GM23338 (cell line): ENCODE results near the gene P2RY13. TPM values are rescaled to one million over a fixed set of nuclear protein-coding genes. Genes with fewer than 3 reads are reported as not detected.

Experiments
- ATAC-seq: fragments of 200-7000 bp; cut with Tn5 transposase; 3 replicates; pipeline ENCODE4 v1.9.1; 2020
- DNase-seq: peaks from one replicate; pipeline ENCODE4 v3.0.0-alpha.2; 2015; ENCODE audit warnings: low spot score
- H2AFZ ChIP-seq: fragments of 200-600 bp; sonication (generic); 2 replicates; pipeline ENCODE4 v1.8.0; 2016; ENCODE audit warnings: antibody characterized with exemption, mild to moderate bottlenecking, moderate library complexity
- H3F3A ChIP-seq: fragments of 200-600 bp; sonication (generic); replicated peaks from 2 replicates; pipeline ENCODE4 v1.8.0; 2017; ENCODE audit warnings: antibody characterized with exemption, mixed run types, low read depth
- H3K27ac ChIP-seq: fragments of 200-600 bp; sonication (generic); 2 replicates; pipeline ENCODE4 v1.6.1; 2016; ENCODE audit warnings: low read depth
- H3K27me3 ChIP-seq: fragments of 200-600 bp; sonication (generic); 2 replicates; pipeline ENCODE4 v1.8.0; 2016; ENCODE audit warnings: mild to moderate bottlenecking, mixed run types, moderate library complexity; ENCODE audit not compliant: insufficient read depth
- H3K36me3 ChIP-seq: fragments of 200-600 bp; sonication (generic); 2 replicates; pipeline ENCODE4 v1.8.0; 2016; ENCODE audit warnings: mild to moderate bottlenecking; ENCODE audit not compliant: insufficient read depth
- H3K4me1 ChIP-seq: fragments of 200-600 bp; sonication (generic); 2 replicates; pipeline ENCODE4 v1.8.0; 2016; ENCODE audit warnings: mild to moderate bottlenecking, moderate library complexity; ENCODE audit not compliant: insufficient read depth
- H3K4me2 ChIP-seq: fragments of 200-600 bp; sonication (generic); 2 replicates; pipeline ENCODE4 v1.7.1; 2017; ENCODE audit warnings: mixed run types
- H3K4me3 ChIP-seq: fragments of 200-600 bp; sonication (generic); 2 replicates; pipeline ENCODE4 v1.6.1; 2016; ENCODE audit warnings: mixed run types
- H3K79me2 ChIP-seq: fragments of 200-600 bp; sonication (generic); replicated peaks from 2 replicates; pipeline ENCODE4 v1.8.0; 2017; ENCODE audit warnings: mild to moderate bottlenecking; ENCODE audit not compliant: insufficient read depth
- H3K9me2 ChIP-seq: fragments of 200-600 bp; sonication (generic); 2 replicates; pipeline ENCODE4 v1.8.0; 2017; ENCODE audit not compliant: insufficient read depth
- H4K20me1 ChIP-seq: fragments of 200-600 bp; sonication (generic); replicated peaks from 2 replicates; pipeline ENCODE4 v1.8.0; 2017; ENCODE audit warnings: mild to moderate bottlenecking; ENCODE audit not compliant: insufficient read depth
- H3K27ac Mint-ChIP-seq: 2 replicates; pipeline ENCODE4 v1.8.0; 2020; ENCODE audit warnings: inconsistent platforms, mild to moderate bottlenecking, moderate library complexity, mixed read lengths
- H3K27me3 Mint-ChIP-seq: 3 replicates; pipeline ENCODE4 v1.8.0; 2022; ENCODE audit warnings: low read depth, mild to moderate bottlenecking, moderate library complexity, mixed read lengths, inconsistent platforms; ENCODE audit not compliant: insufficient read depth, poor library complexity
- H3K36me3 Mint-ChIP-seq: 3 replicates; pipeline ENCODE4 v1.8.0; 2021; ENCODE audit warnings: low read depth, mild to moderate bottlenecking, inconsistent platforms, moderate library complexity, mixed read lengths
- H3K4me1 Mint-ChIP-seq: 3 replicates; pipeline ENCODE4 v1.8.0; 2020; ENCODE audit warnings: mild to moderate bottlenecking, inconsistent platforms, mixed read lengths
- H3K4me3 Mint-ChIP-seq: 3 replicates; pipeline ENCODE4 v1.8.0; 2021; ENCODE audit warnings: moderate library complexity, mild to moderate bottlenecking, inconsistent platforms, mixed read lengths
- H3K9me3 Mint-ChIP-seq: 3 replicates; pipeline ENCODE4 v1.8.0; 2020; ENCODE audit warnings: moderate library complexity, mild to moderate bottlenecking, inconsistent platforms, mixed read lengths
- CREB1 ChIP-seq: fragments of 250-450 bp; sonication (Bioruptor Pico); IDR thresholded peaks from 2 replicates; pipeline ENCODE4 v1.5.0; 2020; ENCODE audit warnings: low read depth, mild to moderate bottlenecking, moderate library complexity
- CTCF ChIP-seq, 2 experiments: fragments of 200-600 bp in 1 of 2; sonication (generic) in 1 of 2; conservative IDR thresholded peaks; 2 replicates each; pipeline versions ENCODE4 v1.5.1 to v1.6.1; 2016 to 2017; ENCODE audit warnings: antibody characterized with exemption in 2 of 2, low read depth in 2 of 2, mild to moderate bottlenecking in 2 of 2, moderate library complexity in 1 of 2
- EZH2phosphoT487 ChIP-seq: fragments of 200-600 bp; sonication (generic); IDR thresholded peaks from one replicate; pipeline ENCODE4 v1.8.1; 2018; ENCODE audit warnings: antibody characterized with exemption; ENCODE audit not compliant: unreplicated experiment
- JUNB ChIP-seq: IDR thresholded peaks from one replicate; pipeline ENCODE4 v1.6.1; 2016; ENCODE audit warnings: antibody characterized with exemption; ENCODE audit not compliant: unreplicated experiment
- NANOG ChIP-seq: IDR thresholded peaks from 2 replicates; pipeline ENCODE4 v1.6.1; 2016; ENCODE audit warnings: antibody characterized with exemption, borderline replicate concordance
- POLR2AphosphoS5 ChIP-seq: IDR thresholded peaks from 2 replicates; pipeline ENCODE4 v1.6.1; 2016; ENCODE audit warnings: antibody characterized with exemption, low read depth
- STAT1 ChIP-seq: IDR thresholded peaks from one replicate; pipeline ENCODE4 v1.6.1; 2016; ENCODE audit warnings: antibody characterized with exemption; ENCODE audit not compliant: unreplicated experiment
- ZNF331 ChIP-seq: fragments of 250-450 bp; sonication (Bioruptor Pico); IDR thresholded peaks from 2 replicates; pipeline ENCODE4 v1.5.0; 2020; ENCODE audit warnings: low read depth, mild to moderate bottlenecking, moderate library complexity
- polyA plus RNA-seq: library from polyadenylated mRNA; unstranded; fragments of >200 nt; fragmentation: Nextera tagmentation; extraction: Ambion mirVana; gene quantifications from 2 replicates; pipeline ENCODE4 v1.2.1, GENCODE V29; 2016
- total RNA-seq: library from RNA; depleted of rRNA; stranded (reverse); fragments of >200 nt; shearing (Covaris generic); gene quantifications from 2 replicates; pipeline ENCODE4 v1.2.3, GENCODE V29; 2014
- TF ChIP-seq, protein P1 (sequence below): fragments of 250-450 bp; sonication (Bioruptor Pico); IDR thresholded peaks from 2 replicates; pipeline ENCODE4 v1.5.0; 2020; ENCODE audit warnings: mild to moderate bottlenecking, moderate library complexity

Gene P2RY13
- total and polyA plus RNA-seq, 2 experiments from 2014 or later: 0.68 TPM; not detected in 1

GRCh38 chr3:151321526-151321925, 7.8 kb downstream of the P2RY13 start (continued):
- TF ChIP-seq, protein P1, sequence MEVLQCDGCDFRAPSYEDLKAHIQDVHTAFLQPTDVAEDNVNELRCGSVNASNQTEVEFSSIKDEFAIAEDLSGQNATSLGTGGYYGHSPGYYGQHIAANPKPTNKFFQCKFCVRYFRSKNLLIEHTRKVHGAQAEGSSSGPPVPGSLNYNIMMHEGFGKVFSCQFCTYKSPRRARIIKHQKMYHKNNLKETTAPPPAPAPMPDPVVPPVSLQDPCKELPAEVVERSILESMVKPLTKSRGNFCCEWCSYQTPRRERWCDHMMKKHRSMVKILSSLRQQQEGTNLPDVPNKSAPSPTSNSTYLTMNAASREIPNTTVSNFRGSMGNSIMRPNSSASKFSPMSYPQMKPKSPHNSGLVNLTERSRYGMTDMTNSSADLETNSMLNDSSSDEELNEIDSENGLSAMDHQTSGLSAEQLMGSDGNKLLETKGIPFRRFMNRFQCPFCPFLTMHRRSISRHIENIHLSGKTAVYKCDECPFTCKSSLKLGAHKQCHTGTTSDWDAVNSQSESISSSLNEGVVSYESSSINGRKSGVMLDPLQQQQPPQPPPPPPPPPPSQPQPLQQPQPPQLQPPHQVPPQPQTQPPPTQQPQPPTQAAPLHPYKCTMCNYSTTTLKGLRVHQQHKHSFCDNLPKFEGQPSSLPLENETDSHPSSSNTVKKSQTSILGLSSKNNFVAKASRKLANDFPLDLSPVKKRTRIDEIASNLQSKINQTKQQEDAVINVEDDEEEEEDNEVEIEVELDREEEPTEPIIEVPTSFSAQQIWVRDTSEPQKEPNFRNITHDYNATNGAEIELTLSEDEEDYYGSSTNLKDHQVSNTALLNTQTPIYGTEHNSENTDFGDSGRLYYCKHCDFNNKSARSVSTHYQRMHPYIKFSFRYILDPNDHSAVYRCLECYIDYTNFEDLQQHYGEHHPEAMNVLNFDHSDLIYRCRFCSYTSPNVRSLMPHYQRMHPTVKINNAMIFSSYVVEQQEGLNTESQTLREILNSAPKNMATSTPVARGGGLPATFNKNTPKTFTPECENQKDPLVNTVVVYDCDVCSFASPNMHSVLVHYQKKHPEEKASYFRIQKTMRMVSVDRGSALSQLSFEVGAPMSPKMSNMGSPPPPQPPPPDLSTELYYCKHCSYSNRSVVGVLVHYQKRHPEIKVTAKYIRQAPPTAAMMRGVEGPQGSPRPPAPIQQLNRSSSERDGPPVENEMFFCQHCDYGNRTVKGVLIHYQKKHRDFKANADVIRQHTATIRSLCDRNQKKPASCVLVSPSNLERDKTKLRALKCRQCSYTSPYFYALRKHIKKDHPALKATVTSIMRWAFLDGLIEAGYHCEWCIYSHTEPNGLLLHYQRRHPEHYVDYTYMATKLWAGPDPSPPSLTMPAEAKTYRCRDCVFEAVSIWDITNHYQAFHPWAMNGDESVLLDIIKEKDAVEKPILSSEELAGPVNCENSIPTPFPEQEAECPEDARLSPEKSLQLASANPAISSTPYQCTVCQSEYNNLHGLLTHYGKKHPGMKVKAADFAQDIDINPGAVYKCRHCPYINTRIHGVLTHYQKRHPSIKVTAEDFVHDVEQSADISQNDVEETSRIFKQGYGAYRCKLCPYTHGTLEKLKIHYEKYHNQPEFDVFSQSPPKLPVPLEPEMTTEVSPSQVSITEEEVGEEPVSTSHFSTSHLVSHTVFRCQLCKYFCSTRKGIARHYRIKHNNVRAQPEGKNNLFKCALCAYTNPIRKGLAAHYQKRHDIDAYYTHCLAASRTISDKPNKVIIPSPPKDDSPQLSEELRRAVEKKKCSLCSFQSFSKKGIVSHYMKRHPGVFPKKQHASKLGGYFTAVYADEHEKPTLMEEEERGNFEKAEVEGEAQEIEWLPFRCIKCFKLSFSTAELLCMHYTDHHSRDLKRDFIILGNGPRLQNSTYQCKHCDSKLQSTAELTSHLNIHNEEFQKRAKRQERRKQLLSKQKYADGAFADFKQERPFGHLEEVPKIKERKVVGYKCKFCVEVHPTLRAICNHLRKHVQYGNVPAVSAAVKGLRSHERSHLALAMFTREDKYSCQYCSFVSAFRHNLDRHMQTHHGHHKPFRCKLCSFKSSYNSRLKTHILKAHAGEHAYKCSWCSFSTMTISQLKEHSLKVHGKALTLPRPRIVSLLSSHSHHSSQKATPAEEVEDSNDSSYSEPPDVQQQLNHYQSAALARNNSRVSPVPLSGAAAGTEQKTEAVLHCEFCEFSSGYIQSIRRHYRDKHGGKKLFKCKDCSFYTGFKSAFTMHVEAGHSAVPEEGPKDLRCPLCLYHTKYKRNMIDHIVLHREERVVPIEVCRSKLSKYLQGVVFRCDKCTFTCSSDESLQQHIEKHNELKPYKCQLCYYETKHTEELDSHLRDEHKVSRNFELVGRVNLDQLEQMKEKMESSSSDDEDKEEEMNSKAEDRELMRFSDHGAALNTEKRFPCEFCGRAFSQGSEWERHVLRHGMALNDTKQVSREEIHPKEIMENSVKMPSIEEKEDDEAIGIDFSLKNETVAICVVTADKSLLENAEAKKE: no peak

DNA sequence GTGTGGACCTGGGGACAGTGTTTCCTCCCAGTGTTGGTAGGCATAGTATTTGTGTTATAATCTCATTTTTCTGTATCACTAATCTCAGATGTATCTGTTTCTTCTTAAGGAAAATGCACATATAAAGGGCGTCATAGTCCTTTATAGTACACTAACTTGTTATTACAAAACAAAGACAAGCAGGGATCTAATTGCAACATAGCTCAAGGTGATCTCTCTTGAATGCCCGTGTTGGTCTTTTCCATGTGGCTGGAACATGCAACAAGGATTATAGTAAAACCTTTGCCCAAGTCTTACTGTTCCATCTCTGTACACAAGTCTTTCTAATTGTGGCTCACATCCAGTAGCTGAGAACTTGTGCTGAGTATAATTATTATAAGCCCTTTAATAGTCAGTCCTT, 9.2 kb downstream of the P2RY13 start:
- Mint-ChIP-seq H3K27ac (no peak overlapping the region), H3K36me3 (peaks cover 4% of the 10 kb centered on the region; the same call in 1 of the 3 replicates), H3K4me3 (no peak overlapping the region), H3K4me1 (peaks cover 29% of the 10 kb centered on the region), H3K9me3 (no peaks in the 10 kb centered on the region), H3K27me3 (no peaks in the 10 kb centered on the region)
- no peak overlapping the region for H2AFZ ChIP-seq
- peaks cover 27% of the 10 kb centered on the region for H3K4me1 ChIP-seq
- H3K9me2 ChIP-seq: peaks cover 3% of the 10 kb centered on the region; the same call in 1 of the 2 replicates
- no peaks in the 10 kb centered on the region for H4K20me1 ChIP-seq
- ATAC-seq (no peak), DNase-seq (no peak)
- H3K36me3 ChIP-seq: no peaks in the 10 kb centered on the region
- no peak overlapping the region for H3K4me3 ChIP-seq
- H3K79me2 ChIP-seq: no peaks in the 10 kb centered on the region
- H3K27ac ChIP-seq: no peak overlapping the region
- H3K4me2 ChIP-seq: no peak overlapping the region
- H3F3A ChIP-seq: no peaks in the 10 kb centered on the region
- H3K27me3 ChIP-seq: no peaks in the 10 kb centered on the region
- TF ChIP-seq POLR2AphosphoS5 (no peak), CTCF (conservative IDR thresholded peaks at IDR 0.05; ENCODE audit: low read depth in 2 of 2) (no peak), CREB1 (CRISPR knock-in tag) (no peak), EZH2phosphoT487 (no peak), STAT1 (no peak), NANOG (no peak), ZNF331 (CRISPR knock-in tag) (no peak), JUNB (no peak)
- TF ChIP-seq, protein P1: no peak
